ENCODE results near the gene CLDN17.

The CLDN17 gene

GRCh38 chr21:30166705-30167104, at the start of gene CLDN17:
Gene CLDN17 (minus strand): TSS chr21:30166805. CDS start chr21:30166617, 188 bp downstream.
- no peak for DNase-seq (ENCODE audit: low spot score)

GRCh38 chr21:30216041-30216723, 49.6 kb upstream of the CLDN17 start, which contains the start of gene CLDN8:
Gene CLDN8 (minus strand): TSS chr21:30216097. CDS start chr21:30215925, 172 bp downstream.
- DNase-seq (ENCODE audit: low spot score), result no peak

GRCh38 chr21:30211071-30211470, 44.5 kb upstream of the CLDN17 start:
- DNase-seq (ENCODE audit: low spot score), result no peak

- DNase-seq (ENCODE audit: low spot score), result no peak
These were observed 43.0 kb upstream of the CLDN17 start for GRCh38 chr21:30209601-30210000.

GRCh38 chr21:30207252-30207579, 40.6 kb upstream of the CLDN17 start:
- DNase-seq (ENCODE audit: low spot score), result no peak

GRCh38 chr21:30206551-30207251, 40.1 kb upstream of the CLDN17 start:
- no peak for DNase-seq (ENCODE audit: low spot score)

GRCh38 chr21:30200000-30200399, 33.4 kb upstream of the CLDN17 start:
- no peak for DNase-seq (ENCODE audit: low spot score)

GRCh38 chr21:30194701-30195299, 28.2 kb upstream of the CLDN17 start:
- peak; percentile 74 for DNase-seq (ENCODE audit: low spot score)

GRCh38 chr21:30193201-30193600, 26.6 kb upstream of the CLDN17 start:
- DNase-seq (ENCODE audit: low spot score), result no peak

GRCh38 chr21:30190554-30190953, 23.9 kb upstream of the CLDN17 start:
- no peak for DNase-seq (ENCODE audit: low spot score)

GRCh38 chr21:30189773-30190172, 23.2 kb upstream of the CLDN17 start:
- no peak for DNase-seq (ENCODE audit: low spot score)

- no peak for DNase-seq (ENCODE audit: low spot score)
These were observed 19.6 kb upstream of the CLDN17 start for GRCh38 chr21:30186242-30186641.

GRCh38 chr21:30168086-30168485, 1.5 kb upstream of the CLDN17 start:
- DNase-seq (ENCODE audit: low spot score), result no peak

- DNase-seq (ENCODE audit: low spot score), result no peak
These were observed 434 bp downstream of the CLDN17 start for GRCh38 chr21:30166171-30166570.

- no peak for DNase-seq (ENCODE audit: low spot score)
These were observed 1.8 kb downstream of the CLDN17 start for GRCh38 chr21:30164796-30165195.

- DNase-seq (ENCODE audit: low spot score), result no peak
These were observed 12.8 kb downstream of the CLDN17 start for GRCh38 chr21:30153697-30154340.

- no peak for DNase-seq (ENCODE audit: low spot score)
These were observed 13.8 kb downstream of the CLDN17 start for GRCh38 chr21:30152792-30153191.

GRCh38 chr21:30148906-30149305, 17.7 kb downstream of the CLDN17 start:
- DNase-seq (ENCODE audit: low spot score), result no peak

GRCh38 chr21:30146558-30147282, 19.9 kb downstream of the CLDN17 start:
- no peak for DNase-seq (ENCODE audit: low spot score)

GRCh38 chr21:30138483-30138882, 28.1 kb downstream of the CLDN17 start:
- DNase-seq (ENCODE audit: low spot score), result no peak

- DNase-seq (ENCODE audit: low spot score), result no peak
These were observed 37.4 kb downstream of the CLDN17 start for GRCh38 chr21:30129246-30129645.

GRCh38 chr21:30126576-30126975, 40.0 kb downstream of the CLDN17 start:
- DNase-seq (ENCODE audit: low spot score), result no peak

All from NAMALWA (cell line).